ENCODE data around the gene TSPAN9. TPM values are rescaled to one million over a fixed set of nuclear protein-coding genes. Genes with fewer than 3 reads are reported as not detected.

The TSPAN9 gene
- total RNA-seq, 1 experiment from 2014 or later: 13.2 TPM

- Histone ChIP-seq H3K9ac (ENCODE audit: low read length) (no peak overlapping the region), H2AFZ (ENCODE audit: low read depth, low read length, poor library complexity, severe bottlenecking) (no peak overlapping the region), H3K9me2 (ENCODE audit: insufficient read depth) (no peaks in the 10 kb centered on the region), H3K4me1 (ENCODE audit: control insufficient read depth in 1 of 2, insufficient read depth in 2 of 2, low read length in 2 of 2) (peaks cover 0 to 8% of the 10 kb centered on the region in 2 experiments; a peak in 1 of 4 replicates), H4K20me1 (ENCODE audit: insufficient read depth) (no peaks in the 10 kb centered on the region), H3K27me3 (ENCODE audit: insufficient read depth, low read length) (no peaks in the 10 kb centered on the region), H3K27ac (ENCODE audit: low read depth, low read length) (no peak overlapping the region), H3K36me3 (ENCODE audit: control insufficient read depth in 1 of 2, insufficient read depth in 2 of 2, low read length in 2 of 2) (no peaks in the 10 kb centered on the region; a peak in 1 of 4 replicates), H3K4me2 (ENCODE audit: low read length) (no peak overlapping the region), H3K9me3 (ENCODE audit: control insufficient read depth in 1 of 2, insufficient read depth in 1 of 2, low read depth in 1 of 2, low read length in 2 of 2) (no peaks in the 10 kb centered on the region), H3K79me2 (ENCODE audit: insufficient read depth, low read length) (no peaks in the 10 kb centered on the region), H3K4me3 (replicated peaks in 1 of 2; ENCODE audit: low read depth in 1 of 2, low read length in 2 of 2) (no peak overlapping the region)
- ChIA-PET CTCF (no interaction called here), RAD21 (ENCODE audit: low non-redundant PET in 1 of 2, low total read pairs in 2 of 2, uncharacterized antibody in 2 of 2, unreplicated experiment in 2 of 2) (no interaction called here), POLR2A (no interaction called here)
- ATAC-seq (no peak), DNase-seq (ENCODE audit: low read depth, low spot score) (no peak)
- TF ChIP-seq CTCF (IDR thresholded peaks at IDR 0.05 in 2 of 3, conservative IDR thresholded peaks at IDR 0.05 in 1 of 3; ENCODE audit: borderline replicate concordance in 1 of 3, insufficient read depth in 1 of 3, low read depth in 2 of 3, low read length in 2 of 3) (no peak), CBX3 (IDR thresholded peaks at IDR 0.05; ENCODE audit: low read depth) (no peak), ZBTB33 (IDR thresholded peaks at IDR 0.05; ENCODE audit: extremely low read depth, insufficient replicate concordance, low read length) (no peak), SIN3A (IDR thresholded peaks at IDR 0.05; ENCODE audit: low read depth) (no peak), TCF7L2 (IDR thresholded peaks at IDR 0.05; ENCODE audit: borderline replicate concordance, extremely low read depth, insufficient read depth, insufficient read length) (no peak), POLR2A (IDR thresholded peaks at IDR 0.05; ENCODE audit: borderline replicate concordance, extremely low read depth, insufficient read depth, insufficient read length) (no peak), CEBPB (IDR thresholded peaks at IDR 0.05; ENCODE audit: low read depth) (no peak), RAD21 (IDR thresholded peaks at IDR 0.05; ENCODE audit: low read depth) (no peak), ELF1 (IDR thresholded peaks at IDR 0.05; ENCODE audit: borderline replicate concordance, low read depth) (no peak), ATF3 (IDR thresholded peaks at IDR 0.05) (no peak), EZH2phosphoT487 (IDR thresholded peaks at IDR 0.05; ENCODE audit: borderline replicate concordance) (no peak), ZNF274 (IDR thresholded peaks at IDR 0.05; ENCODE audit: low read depth, low read length) (no peak), ZFX (IDR thresholded peaks at IDR 0.05) (no peak)
- intact Hi-C loops (cut with micrococcal nuclease): no loop called here
- no TSS peak for BruUV-seq (replicated peaks)
Observed at GRCh38 chr12:3281588-3282383, 204.6 kb downstream of the TSPAN9 start.

Measured in HCT116 (cell line).